AML-193 (cell line): ENCODE measurements around the gene NANOGP8.
"Not testable (repeated sequence)": the region's sequence is repeated elsewhere in the genome, so short reads cannot be mapped to it uniquely, and the experiment has no call there.

Experiments
- DNase-seq, 2 experiments: peaks; one replicate each; lab custom pipeline; 2025; lab: John Stamatoyannopoulos, UW

Gene NANOGP8

GRCh38 chr15:35085176-35085919 is at the start of gene NANOGP8:
Gene NANOGP8 (minus strand): TSS chr15:35085295. CDS start chr15:35085110, 185 bp downstream.
- not testable (repeated sequence) for DNase-seq

GRCh38 chr15:35134299-35134698 is 49.2 kb upstream of the NANOGP8 start:
- DNase-seq: no peak

GRCh38 chr15:35130245-35130644 is 45.1 kb upstream of the NANOGP8 start:
- DNase-seq: no peak

- no peak for DNase-seq
These were observed 44.3 kb upstream of the NANOGP8 start for GRCh38 chr15:35129361-35129760.

GRCh38 chr15:35127717-35128116 is 42.6 kb upstream of the NANOGP8 start:
- no peak for DNase-seq

- no peak for DNase-seq
These were observed 41.1 kb upstream of the NANOGP8 start for GRCh38 chr15:35126236-35126635.

GRCh38 chr15:35123743-35124142 is 38.6 kb upstream of the NANOGP8 start:
- no peak for DNase-seq

GRCh38 chr15:35121611-35122359 is 36.7 kb upstream of the NANOGP8 start:
- no peak for DNase-seq

GRCh38 chr15:35120173-35120572 is 35.1 kb upstream of the NANOGP8 start:
- no peak for DNase-seq

GRCh38 chr15:35118960-35119359 is 33.9 kb upstream of the NANOGP8 start:
- no peak for DNase-seq

- DNase-seq: no peak
These were observed 32.6 kb upstream of the NANOGP8 start for GRCh38 chr15:35117543-35118265.

GRCh38 chr15:35115155-35115725 is 30.1 kb upstream of the NANOGP8 start:
- DNase-seq: no peak

- DNase-seq: no peak
These were observed 27.3 kb upstream of the NANOGP8 start for GRCh38 chr15:35112346-35112745.

GRCh38 chr15:35111861-35112260 is 26.8 kb upstream of the NANOGP8 start:
- no peak for DNase-seq

- no peak for DNase-seq
These were observed 23.4 kb upstream of the NANOGP8 start for GRCh38 chr15:35108453-35108852.

- DNase-seq: no peak
These were observed 22.5 kb upstream of the NANOGP8 start for GRCh38 chr15:35107561-35107960.

GRCh38 chr15:35107122-35107521 is 22.0 kb upstream of the NANOGP8 start:
- no peak for DNase-seq

- no peak for DNase-seq
These were observed 19.5 kb upstream of the NANOGP8 start for GRCh38 chr15:35104526-35105147.

- DNase-seq: no peak
These were observed 17.1 kb upstream of the NANOGP8 start for GRCh38 chr15:35102186-35102585.

GRCh38 chr15:35101335-35101734 is 16.2 kb upstream of the NANOGP8 start:
- DNase-seq: no peak

GRCh38 chr15:35098737-35099136 is 13.6 kb upstream of the NANOGP8 start:
- no peak for DNase-seq

GRCh38 chr15:35095941-35096340 is 10.8 kb upstream of the NANOGP8 start:
- no peak for DNase-seq
